HG03469 (cell line): ENCODE data around the gene DCAF6.
A peak's percentile ranks its signal among the peaks of the same experiment; 100 is the strongest.
"Not testable (repeated sequence)": the region's sequence is repeated elsewhere in the genome, so short reads cannot be mapped to it uniquely, and the experiment has no call there.

Experiments used
- ATAC-seq: cut with Tn5 transposase; IDR thresholded peaks from one replicate; pipeline ENCODE4 v1.9.1; 2021; ENCODE audit warnings: mild to moderate bottlenecking, moderate library complexity, moderate number of reproducible peaks; ENCODE audit not compliant: unreplicated experiment

Gene DCAF6

DNA sequence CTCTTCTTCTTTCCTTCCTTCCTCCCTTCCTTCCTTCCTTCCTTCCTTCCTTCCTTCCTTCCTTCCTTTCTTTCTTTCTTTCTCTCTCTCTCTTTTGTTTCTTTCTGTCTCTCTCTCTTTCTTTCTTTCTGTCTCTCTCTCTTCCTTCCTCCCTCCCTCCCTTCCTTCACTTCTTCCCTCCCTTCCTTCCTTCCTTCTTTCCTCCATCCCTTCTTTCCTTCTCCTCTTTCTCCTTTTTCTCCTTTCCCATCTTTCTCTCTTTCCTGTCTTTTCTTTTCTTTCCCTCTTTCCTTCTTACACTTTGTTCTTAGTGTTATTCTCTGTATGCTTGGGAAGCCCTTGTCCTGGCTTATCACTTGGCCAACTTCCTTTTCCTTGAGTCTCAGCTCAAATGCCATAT is 72.8 kb downstream of the DCAF6 start:
- no peak for ATAC-seq

DNA sequence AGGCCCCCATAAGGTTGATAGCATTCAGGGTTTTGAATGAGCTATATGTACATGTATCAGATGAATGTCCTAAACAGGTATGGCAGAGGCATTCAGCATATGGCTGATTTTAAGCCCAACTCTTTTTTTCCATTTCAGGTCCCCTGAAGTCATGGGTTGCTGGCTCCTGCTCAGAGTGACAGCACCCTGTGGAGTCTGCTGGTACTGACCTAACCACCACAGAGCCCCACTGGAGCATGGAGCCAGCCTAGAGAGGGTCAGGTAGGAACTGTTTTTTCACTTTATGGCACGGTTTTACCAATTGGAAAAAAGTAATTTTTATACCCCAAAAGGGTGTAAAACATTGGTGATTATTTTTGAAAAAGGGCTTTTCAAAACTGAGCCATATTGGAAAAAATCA is 82.9 kb downstream of the DCAF6 start:
- no peak for ATAC-seq

DNA sequence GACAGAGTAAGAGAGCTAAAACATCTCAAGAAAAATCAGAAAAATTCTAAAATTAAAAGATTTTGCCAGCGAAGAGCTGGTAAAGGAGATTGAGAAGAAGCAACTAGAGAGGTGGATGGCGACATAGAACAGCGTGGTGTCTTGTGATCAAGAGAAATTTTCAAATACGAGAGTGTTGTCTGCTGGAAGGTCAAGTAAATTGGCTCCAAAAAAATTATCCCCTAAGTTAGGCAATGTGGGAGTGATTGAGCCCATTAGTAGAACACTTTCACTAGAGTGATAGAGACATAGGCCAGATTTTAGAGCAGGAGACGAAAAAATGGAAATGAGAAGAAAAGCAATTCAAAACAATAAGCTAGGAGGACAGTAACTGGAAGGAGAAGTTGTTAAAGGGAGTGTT is 94.7 kb downstream of the DCAF6 start:
- no peak for ATAC-seq

DNA sequence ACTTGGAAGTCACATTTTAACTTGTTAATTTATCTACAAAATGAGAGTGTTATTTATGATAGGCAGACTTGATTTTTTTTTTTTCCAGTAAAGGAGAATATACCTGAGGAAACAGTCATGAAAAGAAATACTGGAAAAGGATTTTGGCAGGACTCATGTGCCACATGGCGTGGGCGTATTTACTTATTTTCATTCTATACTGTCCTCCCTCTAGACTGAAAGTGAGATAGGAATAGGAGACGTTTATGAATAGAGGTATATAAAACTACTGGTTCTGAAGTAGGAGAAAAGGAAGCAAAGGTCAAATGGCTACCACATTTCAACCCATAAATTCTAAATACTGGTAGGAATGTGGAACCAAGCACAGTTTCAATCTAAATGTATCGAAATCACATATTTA is 95.1 kb downstream of the DCAF6 start:
- no peak for ATAC-seq

DNA sequence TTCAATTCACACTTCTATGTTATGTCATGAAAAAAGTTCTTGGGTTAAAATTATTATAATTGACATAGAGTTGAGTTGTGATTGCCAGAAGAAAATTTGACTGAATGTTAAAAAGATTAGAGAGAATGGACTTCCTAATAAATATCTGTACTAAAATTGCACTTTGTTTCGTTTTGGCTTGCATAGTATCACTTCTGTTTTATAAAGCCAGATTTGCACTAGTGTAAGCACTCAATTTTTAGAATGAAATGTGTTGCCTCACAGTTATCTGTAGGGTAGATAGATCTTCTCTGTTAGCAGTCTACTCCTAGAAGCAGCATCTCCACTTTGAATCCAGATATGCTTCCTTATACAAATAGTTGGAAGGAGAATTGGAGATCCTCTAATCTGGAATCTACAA is 95.5 kb downstream of the DCAF6 start:
- ATAC-seq: no peak

DNA sequence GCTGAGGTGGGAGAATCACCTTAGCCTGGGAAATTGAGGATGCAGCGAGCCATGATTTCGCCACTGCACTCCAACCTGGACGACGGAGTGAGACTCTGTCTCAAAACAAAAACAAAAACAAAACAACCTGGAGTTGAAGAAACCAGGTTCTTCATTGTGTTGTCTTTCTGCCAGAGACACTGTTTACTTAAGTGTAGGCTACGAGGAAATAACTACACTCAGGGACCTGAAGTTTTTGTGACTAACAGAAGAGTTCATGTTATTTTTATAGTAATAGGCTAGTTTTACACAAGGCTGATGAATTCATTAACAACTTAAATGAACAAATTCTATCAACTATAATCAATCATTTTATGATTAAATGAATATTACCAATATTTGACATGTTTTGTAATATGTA is 98.9 kb downstream of the DCAF6 start:
- ATAC-seq: no peak

DNA sequence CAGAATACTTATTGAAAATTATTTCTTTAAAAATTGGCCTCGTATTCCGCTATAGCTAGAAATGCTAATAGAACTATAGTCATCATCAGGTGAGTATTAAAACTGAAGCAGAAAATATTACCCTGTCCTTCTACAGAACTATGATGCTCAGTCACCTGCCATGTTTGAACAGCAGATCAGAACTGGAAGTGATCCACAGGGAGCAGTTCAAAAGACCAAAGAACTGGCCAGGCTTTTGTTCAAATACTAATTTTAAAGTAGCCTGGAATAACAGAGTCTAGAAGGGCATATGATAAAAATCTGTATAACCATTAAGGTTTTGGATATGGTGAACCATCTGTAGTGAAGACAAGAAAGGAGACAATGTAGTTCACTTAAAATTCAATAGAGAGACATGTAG is 105.9 kb downstream of the DCAF6 start:
- no peak for ATAC-seq

DNA sequence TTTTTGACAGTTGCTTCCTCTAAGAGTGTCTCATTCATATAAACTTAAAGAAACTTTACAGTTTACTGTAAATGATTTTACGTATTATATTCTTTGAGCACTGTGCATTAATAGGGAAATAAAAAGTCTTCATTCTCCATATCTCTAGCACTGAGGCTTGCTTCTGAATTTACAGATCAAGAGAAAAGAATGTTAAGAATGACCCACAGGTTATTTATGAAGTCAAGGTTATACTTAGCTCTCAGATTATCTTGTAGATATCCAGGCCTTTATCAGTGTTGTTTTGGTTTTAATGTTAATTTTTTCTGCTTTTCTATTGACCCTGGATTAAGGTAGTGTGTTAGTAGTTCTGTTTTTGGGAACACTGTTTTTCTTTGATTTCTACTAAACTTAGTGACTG is 108.8 kb downstream of the DCAF6 start:
- no peak for ATAC-seq

DNA sequence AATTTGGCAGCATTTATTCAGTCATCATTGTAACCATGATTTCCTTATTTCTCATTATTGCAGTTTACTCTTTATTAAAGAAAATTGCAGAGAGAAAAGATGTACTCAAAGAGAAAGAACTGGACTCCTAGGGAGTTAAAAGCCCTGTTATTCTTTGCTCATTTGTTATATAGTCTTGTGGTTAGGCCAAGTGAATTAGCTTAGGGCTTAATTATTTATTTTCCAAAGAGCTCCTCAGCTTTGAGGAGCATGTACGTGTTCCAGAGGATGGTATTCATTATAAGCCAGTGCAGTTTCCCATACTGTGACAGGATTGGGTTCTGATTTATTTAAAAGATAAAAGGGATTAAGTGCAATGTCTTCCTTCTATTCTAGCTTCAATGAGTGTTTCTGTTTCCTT is 113.8 kb downstream of the DCAF6 start:
- ATAC-seq: no peak

DNA sequence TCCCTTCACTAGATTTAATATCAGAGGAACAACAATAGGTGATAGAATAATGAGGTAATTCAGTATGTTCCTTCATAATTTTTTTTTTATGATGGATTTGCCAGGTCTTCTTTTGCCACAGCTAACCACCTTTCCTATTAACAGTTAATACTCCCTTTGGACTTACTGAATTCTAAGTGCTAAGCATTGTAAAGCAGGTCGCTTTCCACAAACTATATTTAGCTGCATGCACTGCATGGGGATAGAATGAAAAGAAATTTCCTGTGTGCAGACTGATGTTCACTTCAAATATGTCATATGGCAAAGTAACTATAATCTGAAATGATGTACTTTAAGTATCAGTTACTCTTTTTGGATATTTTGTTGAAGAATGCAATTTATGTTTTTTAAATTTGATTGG is 114.4 kb downstream of the DCAF6 start:
- ATAC-seq: no peak

DNA sequence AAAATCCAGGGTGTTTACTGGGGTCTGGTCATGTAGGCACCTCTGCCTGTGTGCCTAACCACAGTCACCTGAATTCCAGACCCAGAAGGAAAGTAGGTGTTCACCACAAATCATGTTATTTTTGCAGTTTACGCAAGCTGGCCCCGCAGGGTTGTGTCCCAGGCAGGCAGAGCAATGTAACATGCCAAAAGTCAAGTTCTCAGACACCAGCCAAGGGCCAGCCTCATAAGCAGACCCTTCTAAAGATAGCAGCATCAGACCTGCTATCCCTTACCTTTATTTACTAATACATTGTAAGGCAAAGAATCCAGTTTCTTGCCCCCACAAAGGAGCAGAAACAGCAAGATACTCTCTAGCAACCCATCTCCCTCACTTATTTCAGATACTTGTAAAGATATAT is 117.2 kb downstream of the DCAF6 start:
- no peak for ATAC-seq

DNA sequence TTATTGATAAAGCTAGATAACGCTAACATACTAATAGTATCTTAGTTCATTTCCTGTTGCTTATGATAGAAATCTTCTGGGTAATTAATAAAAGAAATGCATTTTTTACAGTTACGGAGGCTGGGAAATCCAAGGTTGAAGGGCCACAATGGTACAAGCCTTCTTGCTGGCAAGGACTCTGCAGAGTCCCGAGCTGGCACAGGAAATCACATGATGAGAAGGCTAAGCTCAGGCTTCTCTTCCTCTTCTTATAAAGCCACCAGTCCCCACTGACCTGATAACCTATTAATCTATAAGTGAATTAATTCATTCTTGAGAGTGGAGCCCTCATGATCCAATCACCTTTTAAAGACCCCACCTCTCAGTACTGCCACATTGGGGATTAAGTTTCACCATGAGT is 117.6 kb downstream of the DCAF6 start:
- no peak for ATAC-seq

DNA sequence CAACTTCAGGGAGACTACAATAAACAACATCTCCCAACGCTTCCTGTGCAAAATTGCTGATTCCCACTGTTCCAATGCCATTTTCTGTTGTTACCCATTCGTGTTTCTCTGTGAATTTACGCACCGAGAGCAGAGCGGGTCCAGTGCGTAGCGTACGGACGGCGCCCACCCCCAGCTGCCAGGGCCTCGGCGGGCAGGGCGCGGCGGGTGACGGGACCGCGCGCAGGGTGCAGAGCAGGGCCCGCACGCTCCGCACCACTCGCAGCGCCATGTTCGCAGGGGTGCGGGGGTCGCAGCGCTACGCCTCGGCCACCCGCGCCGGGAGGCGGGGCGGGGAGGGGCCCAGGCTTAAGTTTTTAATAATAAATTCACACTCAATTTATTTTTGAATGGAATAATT is 119.7 kb downstream of the DCAF6 start:
- not testable (repeated sequence) for ATAC-seq

DNA sequence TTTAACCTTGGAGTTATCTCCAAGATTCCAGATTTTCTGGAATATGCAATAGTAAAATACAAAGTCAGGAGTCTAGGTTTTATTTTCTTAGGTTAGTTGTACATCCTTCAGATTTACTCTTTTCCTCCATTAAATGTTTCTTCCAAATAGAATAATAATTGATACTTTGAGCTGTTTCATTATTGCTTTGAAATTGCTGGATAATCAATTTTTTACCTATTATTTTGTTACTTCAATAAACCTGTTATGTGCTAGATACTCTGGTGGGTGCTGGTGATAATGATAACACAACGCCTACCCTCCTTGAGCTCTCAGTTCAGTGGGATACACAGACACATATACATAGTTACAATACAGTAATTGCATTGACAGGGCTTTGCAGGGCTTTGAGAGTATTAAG is 120.9 kb downstream of the DCAF6 start:
- no peak for ATAC-seq

DNA sequence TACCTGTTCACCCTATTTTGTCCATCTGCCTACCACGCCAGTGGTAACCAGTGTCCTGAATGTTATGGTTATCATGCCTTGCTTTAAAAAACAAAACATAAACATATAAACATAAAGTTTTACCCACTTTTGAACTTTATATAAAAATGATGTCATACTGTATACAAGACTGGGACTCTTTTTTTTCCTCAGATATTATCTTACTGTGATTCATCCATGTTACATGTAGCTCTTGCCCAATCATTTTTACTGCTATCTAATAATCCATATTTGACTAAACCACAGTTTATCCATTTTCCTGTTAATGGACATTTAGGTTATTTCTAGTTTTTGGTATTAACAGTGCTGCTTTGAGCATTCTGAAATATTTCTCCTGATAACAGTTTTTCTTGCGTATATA is 121.4 kb downstream of the DCAF6 start:
- no peak for ATAC-seq

DNA sequence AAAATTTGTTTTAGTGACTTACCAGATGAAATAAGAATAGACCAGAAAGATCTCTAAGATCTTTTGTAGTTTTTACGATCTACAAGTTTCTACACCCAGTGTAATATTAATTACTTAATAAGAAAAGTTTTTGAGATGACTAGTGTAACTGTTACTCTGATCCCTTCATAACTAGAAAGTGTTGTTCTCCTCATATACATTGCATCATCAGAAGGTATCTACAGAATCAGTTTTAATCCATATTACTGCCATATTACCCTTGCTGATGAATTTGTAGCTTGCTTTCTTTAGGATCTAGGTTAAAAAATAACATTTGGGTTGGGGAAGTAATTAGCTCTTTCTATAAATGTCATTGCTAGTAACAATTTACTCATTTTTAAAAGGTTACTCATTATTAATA is 127.7 kb downstream of the DCAF6 start:
- ATAC-seq: no peak

DNA sequence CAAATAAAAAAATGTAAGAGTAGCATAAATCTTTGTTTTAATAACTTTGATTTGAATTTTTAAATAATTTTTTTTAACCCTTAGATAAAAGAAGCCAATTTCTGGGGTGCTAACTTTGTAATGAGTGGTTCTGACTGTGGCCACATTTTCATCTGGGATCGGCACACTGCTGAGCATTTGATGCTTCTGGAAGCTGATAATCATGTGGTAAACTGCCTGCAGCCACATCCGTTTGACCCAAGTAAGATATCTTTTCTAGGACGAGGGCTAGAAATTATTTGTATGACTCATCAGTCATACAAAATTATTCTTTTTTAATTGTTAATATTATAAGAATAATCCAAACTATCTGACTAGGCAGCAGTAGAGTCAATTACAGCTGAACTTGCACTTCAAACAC is 129.0 kb downstream of the DCAF6 start:
- no peak for ATAC-seq

DNA sequence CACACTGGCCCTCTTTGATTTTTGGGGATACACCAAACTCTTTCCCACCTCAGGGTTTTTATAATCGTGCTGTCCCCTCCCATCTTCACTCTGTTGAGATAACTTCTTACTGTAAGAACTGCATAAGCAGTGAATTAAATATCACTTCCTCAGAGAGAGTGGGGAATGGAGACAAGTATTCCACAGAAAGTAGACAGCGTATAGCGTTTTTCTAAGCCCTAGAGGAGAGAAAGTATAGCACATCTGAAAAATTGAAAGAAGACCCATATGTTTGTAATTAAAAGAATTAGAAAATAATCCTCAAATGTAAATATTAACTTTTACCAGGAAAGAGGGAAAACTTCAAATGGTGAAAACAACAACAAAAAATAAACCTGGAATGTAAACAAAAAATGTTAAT is 132.9 kb downstream of the DCAF6 start:
- ATAC-seq: no peak

DNA sequence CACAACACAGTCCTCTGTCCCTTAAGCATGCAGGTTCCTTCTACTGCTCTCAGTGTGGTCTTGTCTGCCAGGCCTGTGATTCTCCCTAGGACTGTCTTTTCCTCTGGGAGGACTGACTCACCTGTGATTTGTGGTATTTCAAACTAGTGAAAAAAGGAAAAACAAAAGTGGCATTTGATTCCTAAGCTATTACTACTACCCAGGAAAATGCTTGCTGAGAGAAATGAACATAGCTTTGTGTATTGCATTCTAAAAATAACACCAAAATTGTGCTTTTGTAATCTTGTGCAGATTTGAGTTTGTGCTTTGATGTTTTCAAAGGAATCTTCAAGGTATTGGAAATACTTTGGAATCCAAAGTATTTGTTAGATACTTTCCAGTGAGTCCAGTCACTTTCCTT is 143.3 kb downstream of the DCAF6 start:
- ATAC-seq: no peak

DNA sequence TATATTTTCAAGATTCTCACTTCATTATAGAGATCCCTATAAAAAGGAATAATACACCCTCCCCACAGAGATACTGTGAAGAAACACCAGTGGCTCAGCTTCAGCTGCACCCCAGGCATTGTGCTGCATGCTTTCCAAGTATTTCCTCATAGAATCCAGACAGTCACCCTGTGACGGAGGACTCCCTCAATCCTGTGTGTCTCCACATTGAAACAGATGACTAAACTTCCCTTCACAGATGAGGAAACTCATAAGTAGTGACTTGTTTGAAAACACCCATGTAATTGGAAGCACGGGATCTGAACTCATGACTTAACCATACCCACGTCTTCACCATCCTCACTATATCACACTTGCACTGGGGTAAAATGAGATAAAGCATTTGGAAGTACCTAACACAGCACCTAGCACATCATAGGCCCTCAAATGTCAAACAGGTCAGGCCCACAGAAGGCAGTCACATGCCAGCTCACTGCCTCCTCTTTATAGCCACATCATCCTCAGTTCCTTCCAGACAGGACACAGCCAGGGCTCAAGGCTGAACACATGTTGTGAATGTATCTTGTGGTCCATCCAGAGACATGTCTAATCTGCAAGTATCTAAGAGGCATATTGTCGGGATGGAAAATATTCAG is 145.0 kb downstream of the DCAF6 start:
- ATAC-seq: no peak

DNA sequence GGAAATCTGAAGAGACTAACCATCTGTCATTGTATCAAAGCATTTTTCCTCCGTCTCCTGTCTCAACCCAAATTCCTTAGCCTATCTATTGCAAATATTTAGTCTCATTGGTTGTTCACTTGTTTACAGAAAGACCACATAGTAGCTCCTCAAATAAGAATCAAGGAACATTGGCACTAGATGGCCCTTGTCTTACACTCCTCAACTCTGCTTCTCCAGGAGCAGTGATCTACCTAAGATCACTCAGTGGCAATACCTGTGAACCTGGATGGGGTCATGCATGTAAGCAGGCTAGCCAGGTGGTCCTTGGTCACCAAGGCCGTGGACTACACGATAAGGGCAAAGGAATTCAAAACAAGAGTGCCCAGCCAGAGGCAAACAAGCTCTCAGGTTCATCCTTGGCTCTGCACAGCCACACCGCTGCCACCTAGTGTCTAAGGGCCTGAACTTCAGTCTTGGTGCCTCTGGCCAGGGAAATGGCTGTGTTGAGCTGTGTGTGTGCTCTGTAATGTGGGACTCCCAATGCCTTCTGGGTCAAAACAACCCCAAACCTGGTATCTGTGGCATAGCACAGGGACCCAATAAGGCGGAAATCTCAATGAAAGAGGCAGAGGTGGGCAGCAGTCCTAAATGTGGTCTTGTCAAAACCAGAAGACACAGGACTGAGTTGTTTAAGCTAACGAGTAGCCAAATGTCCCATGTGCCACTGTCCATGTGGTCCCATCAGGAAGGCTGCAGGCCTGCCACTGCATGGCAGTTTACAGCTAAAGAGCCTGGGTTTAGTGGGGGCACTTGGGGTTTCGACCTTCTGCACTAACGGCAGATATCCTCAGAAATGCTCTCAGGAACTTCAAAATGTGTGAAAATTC is 145.8 kb downstream of the DCAF6 start:
- peak; percentile 76 for ATAC-seq

DNA sequence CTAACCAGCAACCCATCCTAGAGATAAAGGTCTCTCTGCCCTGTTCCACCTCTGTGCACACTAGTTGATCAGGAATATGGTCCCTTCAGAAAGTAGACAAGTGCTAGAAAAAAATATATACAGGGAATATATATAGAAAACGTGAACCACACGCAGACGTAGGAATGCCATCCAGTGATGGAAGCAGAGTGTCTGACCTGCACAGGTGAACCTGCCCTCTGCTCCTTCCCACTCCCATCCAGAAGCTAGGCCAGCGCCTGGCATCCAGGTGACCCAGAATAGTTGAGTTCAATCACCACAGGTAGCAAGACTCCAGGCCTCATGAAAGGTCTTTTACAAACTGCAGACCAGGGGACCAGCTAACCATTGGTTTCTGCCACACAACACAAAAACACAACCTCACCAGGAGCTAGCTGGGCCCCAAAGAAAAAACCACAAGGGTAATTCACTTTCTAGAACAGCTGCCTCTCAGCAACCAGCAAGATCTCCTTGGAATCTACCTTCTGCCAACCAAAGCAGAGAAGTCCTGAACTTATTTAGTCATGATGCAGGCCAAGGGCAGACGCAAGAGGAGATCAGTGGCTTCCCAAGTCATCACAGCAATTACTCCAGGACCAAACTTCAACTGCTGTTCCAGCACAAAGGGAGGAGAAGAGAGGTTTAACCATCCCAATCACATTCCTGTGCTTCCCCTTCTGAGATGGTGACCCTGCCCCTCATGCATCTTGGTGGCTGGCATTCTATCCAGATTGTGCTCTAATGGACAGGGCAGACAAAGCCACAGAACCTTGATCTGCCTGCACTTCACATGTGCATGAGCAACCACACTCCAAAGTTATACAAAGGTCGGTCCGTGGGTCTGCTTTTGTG is 147.2 kb downstream of the DCAF6 start:
- no peak for ATAC-seq
